Hypothalamus (tissue), 51 donors: ENCODE results near the gene NFX1.
"Not testable (repeated sequence)": the region's sequence is repeated elsewhere in the genome, so short reads cannot be mapped to it uniquely, and the experiment has no call there.

ENCODE experiments used
- DNase-seq, 51 donors: peaks; one replicate each; lab custom pipeline; 2025; lab: John Stamatoyannopoulos, UW

NFX1 gene

GRCh38 chr9:33385536-33385935 lies 95.2 kb downstream of the NFX1 start:
- not testable (repeated sequence) for DNase-seq

DNA sequence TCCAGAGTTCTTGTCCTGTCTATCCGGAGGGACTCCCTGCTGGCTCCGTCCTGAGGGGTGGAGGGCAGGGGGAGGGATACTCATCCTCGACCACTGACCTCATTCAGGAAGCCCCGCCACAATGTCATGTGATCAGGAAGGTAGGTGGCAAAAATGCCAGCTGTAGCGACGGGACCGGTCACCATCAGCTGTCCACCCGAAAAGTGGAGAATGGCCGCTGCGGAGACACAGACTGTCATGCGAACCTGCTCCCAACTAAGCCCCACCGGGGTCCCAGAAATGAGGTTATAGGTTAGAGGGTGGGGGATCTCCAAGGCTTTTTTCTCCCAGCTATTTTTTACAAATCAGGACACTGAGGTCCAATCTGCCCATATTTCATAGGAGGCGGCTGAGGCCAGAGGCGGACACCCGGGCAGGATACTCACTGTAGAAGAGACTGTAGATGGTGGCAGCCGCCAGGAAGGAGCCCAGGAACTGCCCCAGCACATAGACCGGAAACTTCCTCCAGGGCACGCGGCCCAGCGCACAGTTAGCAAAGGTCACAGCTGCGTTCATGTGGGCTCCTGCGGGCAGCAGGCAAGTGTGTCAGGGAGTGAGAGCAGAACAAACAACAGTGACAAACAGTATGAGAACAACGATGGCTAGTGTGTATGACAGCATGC lies 95.8 kb downstream of the NFX1 start:
- not testable (repeated sequence) for DNase-seq

DNA sequence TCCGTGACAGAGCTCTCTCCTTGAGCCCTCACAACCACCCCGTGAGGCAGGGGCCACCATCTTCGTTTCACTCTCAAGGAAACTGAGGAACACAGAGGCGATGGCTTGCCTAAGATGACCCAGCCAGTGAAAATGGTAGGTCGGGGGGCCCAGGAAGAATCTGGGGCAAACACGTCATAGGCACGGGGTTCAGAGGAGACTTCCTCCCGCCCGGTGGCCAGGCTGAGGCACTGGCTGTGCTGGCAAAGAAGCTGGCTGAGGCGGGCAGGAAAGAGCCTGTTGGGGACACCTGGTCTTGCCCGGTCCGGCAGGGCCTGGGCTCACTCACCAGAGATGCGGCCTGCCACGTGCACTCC lies 96.3 kb downstream of the NFX1 start:
- not testable (repeated sequence) for DNase-seq

GRCh38 chr9:33386998-33387397 lies 96.7 kb downstream of the NFX1 start:
- DNase-seq: not testable (repeated sequence)

DNA sequence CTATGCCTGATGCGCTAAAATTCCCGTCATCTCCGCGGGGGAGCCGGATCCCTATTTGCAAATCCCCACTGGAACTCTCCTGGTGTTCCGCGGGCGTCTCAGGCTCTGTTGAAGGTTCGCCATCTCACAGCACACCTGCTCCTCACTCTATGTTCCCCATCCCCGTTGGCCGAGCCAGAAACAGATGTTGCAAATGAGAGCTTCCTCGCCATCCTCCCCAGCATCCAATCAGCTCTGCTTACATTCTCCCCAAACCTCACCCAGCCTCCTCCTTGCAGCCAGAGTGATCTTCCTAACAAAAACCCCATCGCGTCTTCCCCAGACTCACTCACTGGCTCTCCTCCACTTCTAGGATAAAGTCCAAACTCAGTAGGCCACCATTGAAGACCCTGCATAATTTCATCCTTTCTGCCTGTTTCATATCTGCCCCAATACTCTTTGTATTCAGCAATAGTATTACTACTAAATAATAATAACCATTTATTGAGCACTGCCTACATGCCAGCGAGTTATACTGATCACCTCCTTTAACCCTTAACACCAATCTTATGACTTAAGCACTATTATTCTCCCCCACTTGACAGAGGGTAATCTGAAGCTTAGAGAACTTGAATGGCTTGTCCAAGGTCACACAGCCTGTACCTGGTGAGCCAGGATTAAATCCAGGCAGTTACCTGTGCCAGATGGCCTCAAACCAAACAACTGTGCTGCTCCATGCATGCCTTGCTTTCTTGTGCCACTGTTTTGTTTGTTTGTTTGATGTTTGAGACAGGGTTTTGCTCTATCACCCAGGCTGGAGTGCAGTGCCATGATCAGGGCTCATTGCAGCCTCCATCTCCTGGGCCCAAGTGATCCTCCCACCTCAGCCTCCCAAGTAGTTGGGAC lies 98.0 kb downstream of the NFX1 start:
- no peak for DNase-seq

DNA sequence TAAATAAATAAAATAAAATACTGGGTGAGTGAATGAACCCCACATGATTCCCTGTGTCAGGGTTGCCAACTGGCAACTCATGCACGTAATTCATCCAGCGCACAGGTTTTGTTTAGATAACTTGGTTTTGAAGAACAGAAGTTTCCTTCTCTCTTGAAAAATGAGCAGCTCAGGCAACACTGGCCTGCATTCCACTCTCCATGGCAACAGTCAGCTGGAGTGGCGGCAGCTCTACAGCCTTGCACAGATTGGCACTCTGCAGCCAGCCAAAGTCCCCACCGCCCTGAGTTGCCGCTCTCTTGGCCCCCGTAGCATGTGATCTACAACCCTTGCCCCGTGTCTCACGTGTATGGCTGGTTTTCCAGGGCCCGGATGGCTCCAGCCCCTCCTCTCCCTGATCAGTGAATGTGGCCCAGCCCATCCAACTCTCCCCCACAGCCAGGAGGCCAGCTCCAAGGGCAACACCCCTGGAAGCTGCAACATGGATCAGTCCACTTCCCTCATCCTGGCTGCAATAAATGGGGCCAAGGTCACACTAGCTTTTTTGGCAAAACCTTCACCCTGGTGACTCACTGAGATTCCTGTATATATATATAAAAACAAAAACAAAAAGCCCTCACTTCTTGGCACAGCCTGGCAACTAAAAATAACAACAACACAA lies 100.9 kb downstream of the NFX1 start:
- peak in 37 of 51 donors; percentile 2 to 79 (median 45) for DNase-seq

GRCh38 chr9:33392591-33393021 lies 102.3 kb downstream of the NFX1 start:
- not testable (repeated sequence) for DNase-seq

GRCh38 chr9:33393581-33393980 lies 103.3 kb downstream of the NFX1 start:
- no peak for DNase-seq

- not testable (repeated sequence) for DNase-seq
Measured at GRCh38 chr9:33393986-33394385, 103.7 kb downstream of the NFX1 start.

DNA sequence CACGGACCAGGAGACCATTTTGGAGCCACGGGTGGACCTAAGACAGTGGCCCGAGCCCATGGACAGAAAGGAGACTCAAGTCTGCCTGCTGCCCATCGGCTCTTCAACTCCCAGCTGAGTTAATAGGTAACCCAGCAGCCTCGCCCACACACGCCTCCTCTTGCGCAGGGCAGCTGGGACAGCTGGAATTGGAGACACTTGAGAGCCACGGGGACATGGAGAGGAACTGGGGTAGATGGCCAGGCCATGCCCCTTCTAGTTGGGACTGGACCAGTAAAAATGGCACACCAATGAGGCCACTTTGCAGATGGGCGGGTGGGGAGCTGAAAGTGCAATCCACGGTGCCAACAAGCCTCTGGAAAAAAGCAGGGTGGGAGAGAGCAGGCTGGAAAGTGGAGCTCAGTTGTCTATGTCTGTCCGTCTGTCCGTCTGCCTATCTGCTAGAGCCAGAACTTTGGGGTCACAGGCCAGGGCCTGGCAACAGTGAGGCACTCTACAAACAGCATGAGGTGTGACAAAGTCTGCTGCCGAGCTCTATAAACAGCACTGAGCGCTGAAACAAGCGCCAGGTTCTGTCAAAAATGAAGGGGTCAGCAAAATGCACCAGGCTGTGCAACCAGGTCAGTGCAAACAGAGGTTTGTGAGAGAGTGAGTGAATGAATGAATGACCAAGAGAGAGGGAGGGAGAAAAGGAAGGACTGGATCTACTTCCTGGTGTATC lies 105.0 kb downstream of the NFX1 start:
- DNase-seq: not testable (repeated sequence)

DNA sequence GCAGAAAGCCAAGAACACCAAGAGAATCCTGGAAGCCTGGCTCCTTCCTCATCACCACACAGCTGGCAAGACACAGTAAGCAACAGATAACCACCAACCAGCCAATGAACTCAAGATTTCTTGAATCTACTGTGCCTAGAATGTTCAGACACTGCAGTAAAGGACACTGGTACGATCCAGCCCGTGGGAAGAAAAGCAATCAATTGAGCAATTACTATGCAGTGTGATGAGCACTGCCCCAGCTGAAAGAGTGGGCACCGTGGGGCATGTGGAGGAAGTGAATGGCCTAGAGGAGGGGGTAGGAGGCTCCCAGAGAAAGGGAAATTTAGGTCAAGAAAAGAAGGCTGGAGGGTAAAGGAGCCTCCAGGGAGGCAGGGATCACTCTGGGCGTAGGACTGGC lies 107.5 kb downstream of the NFX1 start:
- not testable (repeated sequence) for DNase-seq

GRCh38 chr9:33399047-33399446 lies 108.7 kb downstream of the NFX1 start:
- DNase-seq: not testable (repeated sequence)

GRCh38 chr9:33401809-33402208 lies 111.5 kb downstream of the NFX1 start:
- not testable (repeated sequence) for DNase-seq

- not testable (repeated sequence) for DNase-seq
Measured at GRCh38 chr9:33402371-33402770, 112.1 kb downstream of the NFX1 start, which contains the start of gene AQP7. Gene AQP7 (minus strand): TSS chr9:33402568. CDS start chr9:33401262, 1,306 bp downstream.

DNA sequence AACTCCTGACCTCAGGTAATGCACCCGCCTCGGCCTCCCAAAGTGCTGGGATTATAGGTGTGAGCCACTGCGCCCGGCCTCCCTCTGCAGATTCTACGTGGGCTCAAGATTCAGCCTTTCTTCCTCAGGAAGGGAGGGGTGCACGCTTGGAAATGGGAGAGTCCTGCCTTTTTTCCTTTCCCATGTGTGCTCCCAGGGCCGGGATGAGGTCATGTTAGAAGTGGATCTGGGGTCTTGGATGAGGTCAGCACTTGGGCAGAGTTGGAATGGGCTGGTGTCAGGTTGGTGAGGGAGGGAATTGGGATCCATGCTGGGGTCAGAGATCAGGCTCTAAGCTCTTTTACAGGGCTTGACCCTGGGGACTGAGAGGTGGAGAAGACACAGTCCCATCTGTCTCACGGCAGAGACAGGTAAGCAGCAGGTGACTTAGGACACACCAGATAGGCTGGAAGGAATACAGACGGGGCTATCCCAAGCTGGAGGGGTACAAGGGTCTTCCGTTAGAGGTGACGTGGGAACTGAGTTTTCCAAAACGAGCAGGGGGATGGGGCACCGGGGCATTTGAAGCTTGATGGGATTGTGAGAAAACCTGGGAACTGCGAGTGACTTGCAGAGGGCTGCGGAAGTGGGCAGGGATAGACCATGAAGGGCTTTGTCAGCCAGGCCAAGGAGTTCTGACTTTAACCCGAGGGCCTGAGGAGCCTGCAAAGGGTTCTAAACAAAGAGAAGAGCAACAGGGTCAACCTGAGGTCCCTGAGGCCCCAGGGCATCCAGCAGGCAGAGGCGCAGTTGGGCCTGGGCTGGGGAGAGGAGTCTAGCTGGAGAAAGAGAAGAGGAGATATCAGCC lies 113.8 kb downstream of the NFX1 start:
- no peak for DNase-seq

- no peak for DNase-seq
Measured at GRCh38 chr9:33404788-33405362, 114.6 kb downstream of the NFX1 start.

DNA sequence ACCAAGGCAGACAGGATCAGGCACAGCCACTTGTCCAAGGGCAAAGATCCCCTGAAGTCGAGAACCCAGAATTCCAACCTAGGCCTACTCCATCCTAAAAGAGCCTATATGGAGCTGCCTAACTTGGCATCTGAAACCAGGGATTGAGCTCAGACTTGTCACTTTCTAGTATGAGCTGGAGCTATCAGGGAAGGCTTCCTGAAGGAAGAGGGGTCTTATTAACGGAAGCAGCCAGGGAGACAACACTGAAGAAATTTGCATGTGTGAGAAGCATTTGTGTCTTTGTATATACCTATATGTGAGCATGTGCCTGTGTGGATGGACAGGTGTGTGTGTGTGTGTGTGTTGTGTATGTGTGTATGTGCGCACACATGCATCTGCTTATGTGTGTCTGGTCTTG lies 116.7 kb downstream of the NFX1 start:
- DNase-seq: no peak

GRCh38 chr9:33408087-33408486 lies 117.8 kb downstream of the NFX1 start:
- no peak for DNase-seq

GRCh38 chr9:33414268-33414667 lies 124.0 kb downstream of the NFX1 start:
- no peak for DNase-seq
